HG03025 (cell line): ENCODE measurements around the gene RNF40.

Experiments used
- ATAC-seq: cut with Tn5 transposase; IDR thresholded peaks from one replicate; pipeline ENCODE4 v1.9.1; 2021; ENCODE audit warnings: mild to moderate bottlenecking, moderate library complexity; ENCODE audit not compliant: unreplicated experiment, low FRiP score

RNF40 gene

GRCh38 chr16:30761427-30761927 lies 645 bp upstream of the RNF40 start:
- peak; percentile 30 for ATAC-seq

- ATAC-seq: no peak
Measured at GRCh38 chr16:30762991-30763725, 1.0 kb downstream of the RNF40 start.

- no peak for ATAC-seq
Measured at GRCh38 chr16:30764086-30764485, 2.0 kb downstream of the RNF40 start.

GRCh38 chr16:30764816-30765465 lies 2.8 kb downstream of the RNF40 start:
- no peak for ATAC-seq

GRCh38 chr16:30766206-30766932 lies 4.2 kb downstream of the RNF40 start:
- ATAC-seq: no peak

GRCh38 chr16:30766933-30767284 lies 4.8 kb downstream of the RNF40 start:
- no peak for ATAC-seq

- no peak for ATAC-seq
Measured at GRCh38 chr16:30767767-30768465, 5.8 kb downstream of the RNF40 start.

- no peak for ATAC-seq
Measured at GRCh38 chr16:30768583-30769181, 6.6 kb downstream of the RNF40 start.

GRCh38 chr16:30769379-30770089 lies 7.4 kb downstream of the RNF40 start:
- no peak for ATAC-seq

GRCh38 chr16:30771726-30772125 lies 9.6 kb downstream of the RNF40 start:
- ATAC-seq: no peak

GRCh38 chr16:30773826-30774225 lies 11.7 kb downstream of the RNF40 start:
- ATAC-seq: no peak

- no peak for ATAC-seq
Measured at GRCh38 chr16:30774367-30775130, 12.4 kb downstream of the RNF40 start.

GRCh38 chr16:30775131-30775391 lies 12.9 kb downstream of the RNF40 start:
- no peak for ATAC-seq

GRCh38 chr16:30775392-30776188 lies 13.5 kb downstream of the RNF40 start:
- ATAC-seq: no peak

- no peak for ATAC-seq
Measured at GRCh38 chr16:30777591-30778297, 15.6 kb downstream of the RNF40 start.

- ATAC-seq: no peak
Measured at GRCh38 chr16:30778549-30779244, 16.6 kb downstream of the RNF40 start.

GRCh38 chr16:30779596-30779995 lies 17.5 kb downstream of the RNF40 start:
- ATAC-seq: no peak
